ENCODE results near the gene FOXC1.

FOXC1 gene

DNA sequence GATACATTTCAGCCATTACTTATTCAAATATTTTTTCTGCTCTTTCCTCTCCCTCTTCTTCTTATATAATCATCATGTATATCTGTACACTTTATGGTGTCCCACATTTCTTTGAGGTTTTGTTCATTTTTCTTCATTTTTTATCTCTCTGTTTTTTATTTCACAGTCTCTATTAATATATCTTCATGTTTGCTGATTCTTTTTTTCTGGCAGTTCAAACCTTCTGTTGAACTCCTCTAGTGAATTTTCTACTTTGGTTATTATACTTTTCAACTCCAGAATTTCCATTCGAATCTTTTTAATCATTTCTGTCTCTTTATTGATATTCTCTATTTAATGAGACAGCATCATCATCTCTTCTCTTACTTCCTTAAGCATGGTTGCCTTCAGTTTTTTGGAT is 38.9 kb upstream of the FOXC1 start:
- CTCF ChIA-PET: no interaction called here
- TF ChIP-seq, protein P1, sequence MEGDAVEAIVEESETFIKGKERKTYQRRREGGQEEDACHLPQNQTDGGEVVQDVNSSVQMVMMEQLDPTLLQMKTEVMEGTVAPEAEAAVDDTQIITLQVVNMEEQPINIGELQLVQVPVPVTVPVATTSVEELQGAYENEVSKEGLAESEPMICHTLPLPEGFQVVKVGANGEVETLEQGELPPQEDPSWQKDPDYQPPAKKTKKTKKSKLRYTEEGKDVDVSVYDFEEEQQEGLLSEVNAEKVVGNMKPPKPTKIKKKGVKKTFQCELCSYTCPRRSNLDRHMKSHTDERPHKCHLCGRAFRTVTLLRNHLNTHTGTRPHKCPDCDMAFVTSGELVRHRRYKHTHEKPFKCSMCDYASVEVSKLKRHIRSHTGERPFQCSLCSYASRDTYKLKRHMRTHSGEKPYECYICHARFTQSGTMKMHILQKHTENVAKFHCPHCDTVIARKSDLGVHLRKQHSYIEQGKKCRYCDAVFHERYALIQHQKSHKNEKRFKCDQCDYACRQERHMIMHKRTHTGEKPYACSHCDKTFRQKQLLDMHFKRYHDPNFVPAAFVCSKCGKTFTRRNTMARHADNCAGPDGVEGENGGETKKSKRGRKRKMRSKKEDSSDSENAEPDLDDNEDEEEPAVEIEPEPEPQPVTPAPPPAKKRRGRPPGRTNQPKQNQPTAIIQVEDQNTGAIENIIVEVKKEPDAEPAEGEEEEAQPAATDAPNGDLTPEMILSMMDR (IDR thresholded peaks at IDR 0.05; ENCODE audit: control extremely low read depth, extremely low read depth, low read depth, missing control alignments): no peak
- DNase-seq (ENCODE audit: extremely low spot score): no peak
- POLR2A ChIA-PET: no interaction called here

DNA sequence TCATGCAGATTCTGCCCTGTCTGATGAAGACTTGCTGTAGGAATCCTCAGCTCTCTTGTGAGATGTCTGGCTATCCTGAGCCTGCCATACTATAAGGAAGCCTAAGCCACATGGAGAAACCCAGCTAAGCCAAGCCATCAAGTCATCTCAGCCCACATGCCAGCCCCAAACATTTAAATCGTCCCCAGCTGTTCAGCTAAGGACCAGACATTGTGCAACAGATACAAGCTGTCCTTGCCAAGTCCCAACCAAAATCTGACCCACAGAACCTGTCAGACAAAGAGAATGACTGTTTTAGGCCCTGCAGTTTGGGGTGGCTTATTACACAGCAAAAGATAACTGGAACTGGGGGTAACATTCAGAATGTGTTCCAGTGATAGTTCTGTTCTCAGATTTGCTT is 36.8 kb upstream of the FOXC1 start:
- no peak for DNase-seq (ENCODE audit: extremely low spot score)
- TF ChIP-seq, protein P1 (IDR thresholded peaks at IDR 0.05; ENCODE audit: control extremely low read depth, extremely low read depth, low read depth, missing control alignments): no peak
- CTCF ChIA-PET: interaction anchor here (1.1 to 1.9 kb wide), 4 partner anchors 14 to 636 kb away, joined by 3 to 7 read pairs (median 6); no protein-coding TSS in a partner anchor
- POLR2A ChIA-PET: no interaction called here

- POLR2A ChIA-PET: no interaction called here
- TF ChIP-seq, protein P1 (IDR thresholded peaks at IDR 0.05; ENCODE audit: control extremely low read depth, extremely low read depth, low read depth, missing control alignments): no peak
- DNase-seq (ENCODE audit: extremely low spot score): no peak
- CTCF ChIA-PET: interaction anchor here (1.4 to 2.1 kb wide), 2 partner anchors 11 to 21 kb away, joined by 7 read pairs; no protein-coding TSS in a partner anchor
These were observed 35.5 kb upstream of the FOXC1 start for GRCh38 chr6:1574083-1574761.

DNA sequence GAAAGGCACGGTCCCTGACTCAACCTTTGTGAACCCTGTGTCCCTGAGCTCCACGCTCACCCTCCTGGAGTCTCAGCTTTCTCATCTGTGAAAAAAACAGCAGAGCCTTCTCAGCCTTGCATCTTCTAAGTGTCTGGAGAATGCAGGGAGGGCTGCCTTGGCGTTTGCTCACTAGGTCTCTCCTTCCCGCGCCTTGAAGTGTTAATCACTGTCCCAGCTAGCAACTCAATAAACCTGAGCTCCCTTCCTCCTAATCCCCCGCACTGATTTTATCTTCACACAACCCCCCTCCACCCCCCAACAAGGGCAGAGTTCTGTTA is 34.9 kb upstream of the FOXC1 start:
- ChIA-PET POLR2A (no interaction called here), CTCF (interaction anchor here (1.4 to 2.1 kb wide), 2 partner anchors 12 to 21 kb away, joined by 7 read pairs; no protein-coding TSS in a partner anchor)
- TF ChIP-seq, protein P1 (IDR thresholded peaks at IDR 0.05; ENCODE audit: control extremely low read depth, extremely low read depth, low read depth, missing control alignments): no peak
- DNase-seq (ENCODE audit: extremely low spot score): no peak

- TF ChIP-seq, protein P1 (IDR thresholded peaks at IDR 0.05; ENCODE audit: control extremely low read depth, extremely low read depth, low read depth, missing control alignments): no peak
- POLR2A ChIA-PET: no interaction called here
- DNase-seq (ENCODE audit: extremely low spot score): no peak
- CTCF ChIA-PET: interaction anchor here (1.4 to 2.1 kb wide), 2 partner anchors 12 to 20 kb away, joined by 7 read pairs; no protein-coding TSS in a partner anchor
These were observed 34.3 kb upstream of the FOXC1 start for GRCh38 chr6:1575210-1576041.

- DNase-seq (ENCODE audit: extremely low spot score): no peak
- TF ChIP-seq, protein P1 (IDR thresholded peaks at IDR 0.05; ENCODE audit: control extremely low read depth, extremely low read depth, low read depth, missing control alignments): no peak
- CTCF ChIA-PET: no interaction called here
- POLR2A ChIA-PET: no interaction called here
These were observed 33.5 kb upstream of the FOXC1 start for GRCh38 chr6:1576166-1576565.

Data from GM10248 (cell line).